SK-N-SH treated with all-trans-retinoic acid at 6 μM for 48 hours (cell line): Measurements from ENCODE around the gene MYL10.

Experiments used
- ATAC-seq: fragments of 200-7000 bp; cut with Tn5 transposase; 3 replicates; pipeline ENCODE4 v1.9.1; 2020; ENCODE audit warnings: mild to moderate bottlenecking, moderate library complexity
- ARNTL ChIP-seq: fragments of 450-650 bp; formaldehyde crosslinking; IDR thresholded peaks from 2 replicates; pipeline ENCODE4 v1.5.0; 2020; ENCODE audit warnings: low read depth, mild to moderate bottlenecking, moderate library complexity, borderline replicate concordance
- BACH2 ChIP-seq: fragments of 250-450 bp; sonication (Bioruptor Pico); IDR thresholded peaks from 2 replicates; pipeline ENCODE4 v1.9.0; 2021; ENCODE audit warnings: mild to moderate bottlenecking, borderline replicate concordance
- CREB5 ChIP-seq: fragments of 250-450 bp; sonication (Bioruptor Pico); IDR thresholded peaks from 2 replicates; pipeline ENCODE4 v1.5.1; 2020; ENCODE audit warnings: low read depth, mild to moderate bottlenecking, moderate library complexity
- CSDC2 ChIP-seq: fragments of 250-450 bp; sonication (Bioruptor Pico); IDR thresholded peaks from 2 replicates; pipeline ENCODE4 v1.5.0; 2020; ENCODE audit warnings: mild to moderate bottlenecking, moderate library complexity
- GLIS3 ChIP-seq: fragments of 250-450 bp; sonication (Bioruptor Pico); IDR thresholded peaks from 2 replicates; pipeline ENCODE4 v1.5.0; 2020; ENCODE audit warnings: mild to moderate bottlenecking, moderate library complexity
- ISL1 ChIP-seq: fragments of 250-450 bp; sonication (Bioruptor Pico); IDR thresholded peaks from 2 replicates; pipeline ENCODE4 v2.1.2; 2022; ENCODE audit warnings: mild to moderate bottlenecking, moderate library complexity
- PATZ1 ChIP-seq: fragments of 250-450 bp; sonication (Bioruptor Pico); IDR thresholded peaks from 2 replicates; pipeline ENCODE4 v1.8.0; 2020; ENCODE audit warnings: mild to moderate bottlenecking, moderate library complexity, borderline replicate concordance
- POU6F1 ChIP-seq: fragments of 250-450 bp; sonication (Bioruptor Pico); IDR thresholded peaks from 2 replicates; pipeline ENCODE4 v1.8.0; 2021; ENCODE audit warnings: low read depth, mild to moderate bottlenecking, moderate library complexity, borderline replicate concordance
- PPARA ChIP-seq: fragments of 250-450 bp; sonication (Bioruptor Pico); IDR thresholded peaks from 2 replicates; pipeline ENCODE4 v1.5.0; 2020; ENCODE audit warnings: mild to moderate bottlenecking, borderline replicate concordance
- SNAI2 ChIP-seq: fragments of 250-450 bp; sonication (Bioruptor Pico); IDR thresholded peaks from 2 replicates; pipeline ENCODE4 v1.5.0; 2020; ENCODE audit warnings: mild to moderate bottlenecking, moderate library complexity
- TCF4 ChIP-seq: fragments of 250-450 bp; sonication (Bioruptor Pico); IDR thresholded peaks from 2 replicates; pipeline ENCODE4 v1.8.0; 2021; ENCODE audit warnings: mild to moderate bottlenecking, moderate library complexity, borderline replicate concordance
- TSHZ2 ChIP-seq: fragments of 250-450 bp; sonication (Bioruptor Pico); IDR thresholded peaks from 2 replicates; pipeline ENCODE4 v1.5.0; 2020; ENCODE audit warnings: mild to moderate bottlenecking, moderate library complexity
- ZC3H10 ChIP-seq: fragments of 250-450 bp; sonication (Bioruptor Pico); IDR thresholded peaks from 2 replicates; pipeline ENCODE4 v1.5.1; 2021; ENCODE audit warnings: mild to moderate bottlenecking, moderate library complexity
- ZNF565 ChIP-seq: fragments of 450-650 bp; formaldehyde crosslinking; conservative IDR thresholded peaks from 2 replicates; pipeline ENCODE4 v1.5.0; 2020; ENCODE audit warnings: low read depth, mild to moderate bottlenecking, moderate library complexity
- ZNF70 ChIP-seq: fragments of 450-650 bp; formaldehyde crosslinking; IDR thresholded peaks from 2 replicates; pipeline ENCODE4 v1.5.0; 2020; ENCODE audit warnings: mild to moderate bottlenecking, moderate library complexity

Gene MYL10

GRCh38 chr7:101586078-101586905, 42.8 kb downstream of the MYL10 start (continued):
- no peak for TF ChIP-seq CREB5 (CRISPR knock-in tag)

- no peak for TF ChIP-seq ARNTL (CRISPR knock-in tag)
- no peak for TF ChIP-seq TCF4
- TF ChIP-seq SNAI2 (CRISPR knock-in tag): no peak
- TF ChIP-seq CSDC2: no peak
- TF ChIP-seq TSHZ2 (CRISPR knock-in tag): no peak
- no peak for TF ChIP-seq ZNF70
- no peak for TF ChIP-seq ISL1
- no peak for TF ChIP-seq ZNF565
- TF ChIP-seq PATZ1: no peak
- no peak for TF ChIP-seq CREB5 (CRISPR knock-in tag)
- no peak for TF ChIP-seq BACH2 (CRISPR knock-in tag)
- no peak for TF ChIP-seq PPARA (CRISPR knock-in tag)
- no peak for TF ChIP-seq ZC3H10 (CRISPR knock-in tag)
- TF ChIP-seq GLIS3 (CRISPR knock-in tag): no peak
- ATAC-seq: no peak
Observed at GRCh38 chr7:101582971-101583370, 46.1 kb downstream of the MYL10 start.

GRCh38 chr7:101581891-101582290, 47.2 kb downstream of the MYL10 start:
- TF ChIP-seq POU6F1 (CRISPR knock-in tag): no peak
- no peak for TF ChIP-seq ARNTL (CRISPR knock-in tag)
- TF ChIP-seq PATZ1: no peak
- no peak for TF ChIP-seq CREB5 (CRISPR knock-in tag)
- TF ChIP-seq ZC3H10 (CRISPR knock-in tag): no peak
- TF ChIP-seq ZNF565: no peak
- no peak for TF ChIP-seq ISL1

More at GRCh38 chr7:101581891-101582290, 47.2 kb downstream of the MYL10 start:
- ATAC-seq: no peak
